GM18873 (cell line): ENCODE results near the gene NRF1.
"Not testable (repeated sequence)": the region's sequence is repeated elsewhere in the genome, so short reads cannot be mapped to it uniquely, and the experiment has no call there.

ENCODE experiments used
- ATAC-seq: cut with Tn5 transposase; IDR thresholded peaks from one replicate; pipeline ENCODE4 v1.9.1; 2021; ENCODE audit warnings: mild to moderate bottlenecking, moderate library complexity, moderate number of reproducible peaks; ENCODE audit not compliant: unreplicated experiment, low FRiP score

The NRF1 gene

GRCh38 chr7:129643550-129644170 lies 32.1 kb downstream of the NRF1 start:
- ATAC-seq, result no peak

- ATAC-seq, result no peak
Observed at GRCh38 chr7:129644634-129645230, 33.2 kb downstream of the NRF1 start.

GRCh38 chr7:129646369-129647021 lies 35.0 kb downstream of the NRF1 start:
- no peak for ATAC-seq

- ATAC-seq, result no peak
Observed at GRCh38 chr7:129649128-129649690, 37.7 kb downstream of the NRF1 start.

- no peak for ATAC-seq
Observed at GRCh38 chr7:129650056-129650758, 38.7 kb downstream of the NRF1 start.

- no peak for ATAC-seq
Observed at GRCh38 chr7:129652914-129653313, 41.4 kb downstream of the NRF1 start.

- no peak for ATAC-seq
Observed at GRCh38 chr7:129655811-129656210, 44.3 kb downstream of the NRF1 start.

- no peak for ATAC-seq
Observed at GRCh38 chr7:129657363-129657762, 45.8 kb downstream of the NRF1 start.

- not testable (repeated sequence) for ATAC-seq
Observed at GRCh38 chr7:129659907-129660306, 48.4 kb downstream of the NRF1 start.

- ATAC-seq, result no peak
Observed at GRCh38 chr7:129661645-129662182, 50.2 kb downstream of the NRF1 start.

- not testable (repeated sequence) for ATAC-seq
Observed at GRCh38 chr7:129663240-129663639, 51.7 kb downstream of the NRF1 start.

- ATAC-seq, result no peak
Observed at GRCh38 chr7:129664029-129665012, 52.8 kb downstream of the NRF1 start.

- ATAC-seq, result no peak
Observed at GRCh38 chr7:129665013-129665401, 53.5 kb downstream of the NRF1 start.

GRCh38 chr7:129667116-129667515 lies 55.6 kb downstream of the NRF1 start:
- no peak for ATAC-seq

- ATAC-seq, result no peak
Observed at GRCh38 chr7:129667551-129667950, 56.0 kb downstream of the NRF1 start.

GRCh38 chr7:129669901-129670300 lies 58.4 kb downstream of the NRF1 start:
- ATAC-seq, result no peak

GRCh38 chr7:129670656-129671055 lies 59.1 kb downstream of the NRF1 start:
- ATAC-seq, result no peak

GRCh38 chr7:129671266-129671665 lies 59.7 kb downstream of the NRF1 start:
- ATAC-seq, result no peak

GRCh38 chr7:129674475-129674874 lies 63.0 kb downstream of the NRF1 start:
- ATAC-seq, result not testable (repeated sequence)

GRCh38 chr7:129675521-129675920 lies 64.0 kb downstream of the NRF1 start:
- no peak for ATAC-seq
